Stimulated activated CD8-positive, alpha-beta memory T cell treated with anti-CD3 and anti-CD28 coated beads, Interleukin-15, amount 100 ng/mL, for 24 hours (primary cell): ENCODE data around the gene TYROBP.
"Not testable (repeated sequence)": the region's sequence is repeated elsewhere in the genome, so short reads cannot be mapped to it uniquely, and the experiment has no call there.

Experiments used
- DNase-seq: peaks from one replicate; pipeline ENCODE4 v3.0.0-alpha.2; 2020; ENCODE audit warnings: low read depth

The TYROBP gene

DNA sequence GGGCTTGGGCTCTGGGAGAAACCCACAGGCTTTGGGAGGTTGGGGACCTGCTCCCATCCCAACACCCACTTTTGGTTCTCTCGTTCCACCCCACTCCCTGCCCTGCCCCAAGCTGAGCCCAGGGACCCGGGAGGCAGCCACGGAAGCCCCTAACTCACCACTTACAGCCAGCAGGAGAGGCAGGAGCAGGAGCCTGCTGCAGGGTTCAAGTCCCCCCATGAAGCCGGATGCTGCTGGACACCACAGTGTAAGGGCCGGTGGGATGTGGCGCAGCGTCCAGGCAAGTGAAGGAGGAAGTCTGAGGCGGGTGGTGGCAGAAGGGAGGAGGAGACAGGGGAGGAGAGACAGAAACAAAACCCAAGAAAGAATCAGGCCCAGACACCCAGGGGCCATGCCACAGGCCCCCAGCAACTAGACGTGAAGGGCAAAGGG is at the start of gene TYROBP:
Gene TYROBP, minus strand, starts transcription at position 286 of the 432 bp plus-strand sequence. Its CDS starts 67 bp downstream, at position 219.
- DNase-seq = no peak

DNA sequence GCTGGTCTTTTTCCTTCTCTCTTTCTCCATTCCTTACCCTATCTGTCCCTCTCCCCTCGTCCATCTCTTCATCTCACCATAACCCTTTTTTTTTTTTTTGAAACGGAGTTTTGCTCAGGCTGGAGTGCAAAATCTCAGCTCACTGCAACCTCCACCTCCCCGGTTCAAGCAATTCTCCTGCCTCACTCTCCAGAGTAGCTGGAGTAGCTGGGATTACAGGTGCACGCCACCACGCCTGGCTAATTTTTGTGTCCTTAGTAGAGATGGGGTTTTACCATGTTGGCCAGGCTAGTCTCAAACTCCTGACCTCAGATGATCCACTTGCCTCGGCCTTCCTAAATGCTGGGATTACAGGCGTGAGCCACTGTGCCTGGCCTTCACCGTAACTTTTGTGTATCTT is 49.3 kb upstream of the TYROBP start:
- DNase-seq = not testable (repeated sequence)

DNA sequence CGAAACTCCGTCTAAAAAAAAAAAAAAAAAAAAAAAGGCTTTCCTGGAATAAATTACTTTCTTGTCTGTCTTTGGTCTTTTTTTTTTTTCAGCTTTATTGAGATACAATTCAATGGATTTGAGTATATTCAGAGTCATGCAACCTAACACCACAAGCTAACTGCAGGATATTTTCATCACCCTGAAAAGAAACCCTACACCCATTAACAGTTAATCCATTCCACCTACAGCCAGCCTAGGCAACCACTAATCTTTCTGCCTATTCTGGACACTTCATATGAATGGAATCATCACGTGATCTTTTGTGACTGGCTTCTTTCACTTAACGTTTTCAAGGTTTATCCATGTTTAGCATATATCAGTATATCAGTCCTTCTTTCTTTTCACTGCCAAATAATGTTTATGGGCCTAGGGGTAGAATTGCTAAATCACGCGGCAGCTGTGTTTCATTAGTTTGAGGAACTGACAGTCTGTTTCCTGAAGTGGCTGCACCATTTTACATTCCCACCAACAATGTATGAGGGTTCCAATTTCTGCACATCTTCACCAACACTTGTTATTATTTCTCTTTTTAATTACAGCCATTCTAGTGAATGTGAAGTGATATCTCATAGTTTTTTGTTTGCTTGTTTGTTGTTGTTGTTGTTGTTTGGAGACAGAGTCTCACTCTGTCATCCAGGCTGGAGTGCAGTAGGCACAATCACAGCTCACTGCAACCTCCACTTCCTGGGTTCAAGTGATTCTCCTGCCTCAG is 48.0 kb upstream of the TYROBP start:
- DNase-seq = no peak

DNA sequence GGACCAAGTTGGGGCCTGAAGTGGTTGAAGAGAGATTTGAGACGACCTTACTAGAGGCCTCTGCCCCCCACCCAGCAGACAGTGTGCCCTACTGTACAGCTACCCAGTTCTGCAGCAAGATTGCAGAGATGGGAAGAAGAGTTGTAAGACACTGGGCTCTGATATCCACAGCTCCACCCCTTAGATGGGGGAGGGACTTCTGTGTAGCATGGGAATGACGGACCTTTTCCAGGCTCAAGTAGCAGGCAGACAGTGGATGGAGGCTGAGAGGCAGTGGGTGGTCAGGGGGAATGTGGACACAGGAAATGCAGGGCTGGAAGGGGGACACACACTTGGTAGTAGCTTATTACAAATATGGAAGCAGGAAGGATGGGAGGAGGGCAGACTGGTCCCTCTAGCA is 41.0 kb upstream of the TYROBP start:
- no peak for DNase-seq

- DNase-seq = no peak
These were observed 38.1 kb upstream of the TYROBP start for GRCh38 chr19:35946203-35946602.

DNA sequence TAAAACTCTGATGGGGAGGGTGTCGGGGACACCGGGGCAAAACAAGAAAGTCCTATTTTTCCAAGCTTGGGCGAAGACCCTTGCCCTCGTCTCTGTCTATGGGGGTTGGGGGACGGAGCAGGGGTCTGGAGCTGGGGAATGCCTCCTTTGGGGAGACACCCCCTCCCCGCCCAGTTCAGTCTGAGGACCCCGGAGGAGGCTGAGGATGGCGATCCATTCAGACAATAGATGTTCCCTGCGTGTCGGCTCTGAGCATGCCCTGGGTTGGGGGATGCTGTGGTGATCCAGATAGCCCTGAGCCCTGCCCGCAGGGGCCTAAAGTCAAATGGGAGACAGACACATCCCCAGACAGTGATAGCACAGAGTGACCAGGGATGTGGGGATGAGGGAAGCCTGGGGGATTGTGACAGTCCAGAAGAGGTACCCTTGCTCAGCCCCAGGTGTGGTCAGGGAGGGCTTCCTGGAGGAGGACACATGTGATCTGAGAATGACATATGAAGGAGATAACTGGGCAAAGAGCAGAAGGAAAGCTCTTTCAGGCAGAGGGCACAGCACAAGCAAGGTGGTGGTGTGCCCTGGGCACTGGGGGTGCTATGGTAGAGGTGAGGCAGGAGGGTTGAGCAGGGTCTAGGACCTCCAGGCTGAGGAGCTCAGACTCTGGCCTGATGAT is 37.2 kb upstream of the TYROBP start:
- no peak for DNase-seq

- no peak for DNase-seq
These were observed 36.5 kb upstream of the TYROBP start for GRCh38 chr19:35944556-35944955.

GRCh38 chr19:35943321-35944301 is 35.5 kb upstream of the TYROBP start:
- DNase-seq = no peak

DNA sequence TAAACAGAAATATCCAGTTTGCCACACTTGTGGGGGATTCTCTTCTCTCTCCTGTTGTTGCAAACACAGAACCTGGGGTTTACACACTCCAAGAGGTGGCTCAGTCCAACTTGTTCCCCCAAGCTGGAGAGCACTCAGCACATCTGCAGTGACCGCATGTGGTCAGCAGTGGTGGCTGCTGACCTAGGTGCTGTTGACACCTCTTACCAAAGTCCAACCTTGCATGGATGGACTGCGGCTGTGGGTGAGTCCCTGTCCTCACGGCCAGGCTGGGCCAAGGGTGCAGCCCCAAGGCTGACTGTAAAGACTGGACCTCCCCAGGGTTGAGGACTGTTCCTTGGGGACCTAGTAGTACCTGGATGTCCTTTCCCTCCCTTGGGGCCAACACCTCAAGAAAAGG is 34.1 kb upstream of the TYROBP start:
- DNase-seq = no peak

GRCh38 chr19:35940839-35941238 is 32.7 kb upstream of the TYROBP start:
- DNase-seq = no peak

DNA sequence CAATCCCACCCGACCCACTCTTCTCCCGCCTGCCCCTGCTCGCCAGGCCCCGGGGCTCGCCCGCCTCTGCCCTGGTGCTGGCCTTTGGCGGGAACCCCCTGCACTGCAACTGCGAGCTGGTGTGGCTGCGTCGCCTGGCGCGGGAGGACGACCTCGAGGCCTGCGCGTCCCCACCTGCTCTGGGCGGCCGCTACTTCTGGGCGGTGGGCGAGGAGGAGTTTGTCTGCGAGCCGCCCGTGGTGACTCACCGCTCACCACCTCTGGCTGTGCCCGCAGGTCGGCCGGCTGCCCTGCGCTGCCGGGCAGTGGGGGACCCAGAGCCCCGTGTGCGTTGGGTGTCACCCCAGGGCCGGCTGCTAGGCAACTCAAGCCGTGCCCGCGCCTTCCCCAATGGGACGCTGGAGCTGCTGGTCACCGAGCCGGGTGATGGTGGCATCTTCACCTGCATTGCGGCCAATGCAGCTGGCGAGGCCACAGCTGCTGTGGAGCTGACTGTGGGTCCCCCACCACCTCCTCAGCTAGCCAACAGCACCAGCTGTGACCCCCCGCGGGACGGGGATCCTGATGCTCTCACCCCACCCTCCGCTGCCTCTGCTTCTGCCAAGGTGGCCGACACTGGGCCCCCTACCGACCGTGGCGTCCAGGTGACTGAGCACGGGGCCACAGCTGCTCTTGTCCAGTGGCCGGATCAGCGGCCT is 32.1 kb upstream of the TYROBP start:
- no peak for DNase-seq

DNA sequence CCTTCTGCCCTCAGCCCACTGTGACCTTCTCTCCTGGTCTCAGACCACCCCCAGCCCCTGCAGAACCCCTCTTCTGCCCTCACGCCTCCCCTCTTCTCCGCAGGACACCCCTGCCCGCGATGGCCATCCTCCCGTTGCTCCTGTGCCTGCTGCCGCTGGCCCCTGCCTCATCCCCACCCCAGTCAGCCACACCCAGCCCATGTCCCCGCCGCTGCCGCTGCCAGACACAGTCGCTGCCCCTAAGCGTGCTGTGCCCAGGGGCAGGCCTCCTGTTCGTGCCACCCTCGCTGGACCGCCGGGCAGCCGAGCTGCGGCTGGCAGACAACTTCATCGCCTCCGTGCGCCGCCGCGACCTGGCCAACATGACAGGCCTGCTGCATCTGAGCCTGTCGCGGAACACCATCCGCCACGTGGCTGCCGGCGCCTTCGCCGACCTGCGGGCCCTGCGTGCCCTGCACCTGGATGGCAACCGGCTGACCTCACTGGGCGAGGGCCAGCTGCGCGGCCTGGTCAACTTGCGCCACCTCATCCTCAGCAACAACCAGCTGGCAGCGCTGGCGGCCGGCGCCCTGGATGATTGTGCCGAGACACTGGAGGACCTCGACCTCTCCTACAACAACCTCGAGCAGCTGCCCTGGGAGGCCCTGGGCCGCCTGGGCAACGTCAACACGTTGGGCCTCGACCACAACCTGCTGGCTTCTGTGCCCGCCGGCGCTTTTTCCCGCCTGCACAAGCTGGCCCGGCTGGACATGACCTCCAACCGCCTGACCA is 31.4 kb upstream of the TYROBP start:
- DNase-seq = no peak

DNA sequence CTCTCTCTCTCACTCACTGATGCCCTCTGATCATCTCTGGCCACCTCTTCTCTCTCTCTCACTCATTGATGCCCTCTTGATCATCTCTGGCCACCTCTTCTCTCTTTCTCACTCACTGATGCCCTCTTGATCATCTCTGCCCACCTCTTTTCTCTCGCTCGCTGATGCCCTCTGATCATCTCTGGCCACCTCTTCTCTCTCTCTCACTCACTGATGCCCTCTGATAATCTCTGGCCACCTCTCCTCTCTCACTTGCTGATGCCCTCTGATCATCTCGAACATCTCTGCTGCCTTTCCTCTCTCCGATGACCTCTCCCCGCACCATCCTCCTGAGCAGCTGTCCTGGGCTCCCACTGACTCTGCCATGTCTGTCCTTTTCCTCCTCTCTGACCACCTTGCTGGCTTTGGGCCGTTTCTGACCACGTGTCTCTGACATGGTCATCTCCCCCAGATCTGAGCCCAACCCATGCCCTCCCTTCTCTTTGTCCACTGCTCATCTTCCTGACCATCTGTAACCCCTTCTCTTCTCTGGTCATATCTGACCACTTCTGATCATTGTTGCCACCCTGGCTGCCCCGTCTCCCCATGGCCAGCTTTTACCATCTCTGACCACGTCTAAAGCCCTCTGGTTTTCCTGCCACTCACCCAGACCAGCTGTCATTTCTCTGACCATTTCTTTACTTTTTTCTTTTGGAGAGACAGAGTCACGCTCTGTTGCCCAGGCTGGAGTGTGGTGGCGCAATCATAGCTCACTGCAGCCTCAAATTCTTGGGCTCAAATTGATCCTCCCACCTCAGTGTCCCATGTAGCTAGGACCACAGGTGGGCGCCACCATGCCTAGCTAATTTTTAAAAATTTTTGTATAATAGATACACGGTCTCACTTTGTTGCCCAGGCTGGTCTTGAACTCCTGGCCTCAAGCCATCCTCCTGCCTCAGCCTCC is 30.5 kb upstream of the TYROBP start:
- no peak for DNase-seq

DNA sequence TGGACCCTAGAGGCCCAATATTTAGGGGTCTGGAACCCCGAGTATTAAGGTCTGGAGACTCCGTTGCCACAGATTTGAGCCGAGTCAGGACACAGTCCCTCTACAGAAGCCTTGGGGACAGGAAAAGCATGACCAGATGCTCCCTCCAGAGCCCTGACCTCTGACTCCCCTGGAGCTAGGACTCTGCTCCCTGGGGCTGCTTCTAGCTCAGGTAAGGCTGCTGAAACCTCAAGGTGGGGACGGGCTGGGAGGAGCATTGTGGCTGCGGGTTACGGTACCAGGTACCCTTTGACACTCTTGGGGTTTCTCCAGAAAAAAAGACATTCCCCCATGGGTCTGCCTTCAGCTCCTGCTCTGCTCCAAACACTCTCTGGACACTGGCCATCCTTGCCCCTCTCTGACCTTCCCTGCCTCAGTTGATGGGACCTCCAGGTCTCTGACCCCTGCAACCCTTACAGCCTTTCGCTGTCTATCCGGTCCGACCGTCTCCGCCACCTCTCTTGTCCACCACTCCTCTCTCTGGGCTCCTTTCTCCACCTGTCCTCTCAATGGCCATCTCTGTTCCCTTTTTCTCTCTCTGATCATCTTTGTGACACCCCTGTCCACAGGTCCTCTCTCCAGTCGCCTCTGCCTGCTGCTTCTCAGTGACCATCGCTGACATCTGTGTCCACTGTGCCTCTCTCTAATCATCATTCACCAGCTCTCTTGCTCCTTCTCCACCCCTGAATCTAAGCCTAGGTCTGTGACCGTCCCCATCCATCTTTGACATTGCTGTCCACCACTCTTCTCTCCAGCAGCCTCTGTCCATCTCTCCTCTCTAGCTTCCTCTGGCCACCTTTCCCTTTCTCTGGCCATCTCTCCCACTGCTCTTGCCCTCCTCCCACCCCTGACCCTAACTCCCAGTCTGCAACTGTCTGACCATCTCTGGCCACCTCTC is 29.5 kb upstream of the TYROBP start:
- DNase-seq = no peak

DNA sequence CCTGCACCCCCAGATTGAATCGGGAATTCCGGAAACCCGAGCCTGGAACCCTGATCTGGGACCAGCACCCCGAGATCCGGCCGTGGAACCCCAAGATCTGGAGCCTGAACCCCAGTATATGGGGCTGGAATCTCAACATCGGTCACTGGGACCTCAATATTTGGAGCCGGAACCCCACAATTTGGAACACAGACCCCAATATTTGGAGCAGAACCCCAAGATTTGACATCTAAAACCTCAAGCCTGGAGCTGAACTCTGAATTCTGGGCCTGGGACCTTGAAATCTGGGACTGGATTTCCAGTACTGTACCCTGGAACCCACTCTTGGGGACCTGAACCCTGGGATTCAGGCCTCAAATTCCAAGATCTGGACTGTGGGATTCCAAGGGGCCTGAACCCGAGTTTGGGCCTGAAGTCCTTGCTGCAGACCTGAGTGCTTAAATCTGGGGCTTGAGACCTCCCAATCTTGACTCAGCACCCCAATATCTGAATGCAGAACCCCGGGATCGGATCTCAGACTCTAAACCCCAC is 28.7 kb upstream of the TYROBP start:
- no peak for DNase-seq

GRCh38 chr19:35935911-35936737 is 28.0 kb upstream of the TYROBP start, which contains the start of gene LRFN3:
TSS of gene LRFN3 (plus strand) at chr19:35936374. CDS start at chr19:35939426, 3,052 bp downstream.
- peak; percentile 33 for DNase-seq

DNA sequence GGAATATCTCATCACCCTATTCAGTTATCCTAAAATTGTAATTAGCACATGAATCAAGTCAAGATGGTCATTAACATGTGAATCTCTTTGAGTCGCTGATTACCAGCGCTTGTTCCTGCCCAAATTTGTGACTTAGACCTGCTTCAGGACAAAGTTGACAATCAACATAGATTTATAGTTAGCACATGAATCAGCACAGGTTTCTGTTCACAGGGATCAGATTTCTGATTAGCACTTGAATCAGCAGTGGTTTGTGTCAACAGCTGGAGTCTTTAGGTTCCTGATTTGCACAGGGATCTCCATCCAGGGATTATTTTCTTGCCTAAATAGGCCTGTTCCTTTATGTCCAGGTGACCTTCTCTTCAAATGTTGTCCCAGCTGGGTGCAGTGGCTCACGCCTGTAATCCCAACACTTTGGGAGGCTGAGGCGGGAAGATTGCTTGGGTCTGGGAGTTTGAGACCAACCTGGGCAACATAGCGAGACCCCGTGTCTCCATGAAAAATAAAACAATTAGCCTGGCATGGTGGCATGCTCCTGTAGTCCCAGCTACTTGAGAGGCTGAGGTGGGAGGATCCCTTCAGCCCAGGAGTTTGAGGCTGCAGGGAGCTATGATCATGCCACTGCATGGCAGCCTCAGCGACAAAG is 24.3 kb upstream of the TYROBP start:
- no peak for DNase-seq
